DMS 273 (cell line): ENCODE data around the gene TXLNB.

Source experiments
- DNase-seq: peaks from one replicate; lab custom pipeline; 2025; ENCODE audit not compliant: unreplicated experiment; lab: John Stamatoyannopoulos, UW

TXLNB gene

DNA sequence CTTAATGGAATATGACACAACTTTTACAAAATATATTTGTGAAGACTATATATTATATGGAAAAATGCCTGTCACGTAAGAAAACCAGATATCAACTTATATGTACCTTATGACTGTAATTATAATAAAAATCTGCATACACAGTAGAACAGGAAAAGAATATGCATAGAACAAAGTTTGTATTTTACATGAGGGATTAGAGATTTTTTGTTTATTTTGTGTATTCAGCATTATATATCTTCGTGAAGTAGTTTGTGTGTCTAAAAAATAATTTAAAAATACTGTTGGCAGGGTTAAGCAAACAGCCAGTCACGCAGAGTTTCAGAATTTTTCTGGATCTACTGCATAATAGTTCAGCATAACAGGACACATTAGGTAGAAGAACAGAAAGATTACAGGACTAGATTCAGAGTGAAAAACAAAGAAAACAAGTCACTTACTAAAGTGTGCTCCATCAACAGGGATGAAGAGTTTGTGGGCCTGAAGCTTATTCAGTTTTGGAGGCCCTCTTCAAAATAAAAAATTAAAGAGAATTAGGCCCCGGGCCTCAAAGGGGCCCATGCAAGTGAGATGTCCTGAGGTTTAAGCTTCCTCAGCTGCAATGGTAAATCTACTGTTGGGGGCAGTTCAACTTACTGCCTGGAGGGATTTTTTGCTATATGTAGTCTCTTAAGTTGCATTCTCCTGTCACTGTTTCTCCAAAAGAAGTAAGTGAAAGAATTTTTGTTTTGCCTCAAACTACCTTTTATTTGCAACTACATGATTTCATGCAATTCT, 16.3 kb downstream of the TXLNB start:
- DNase-seq = no peak

DNA sequence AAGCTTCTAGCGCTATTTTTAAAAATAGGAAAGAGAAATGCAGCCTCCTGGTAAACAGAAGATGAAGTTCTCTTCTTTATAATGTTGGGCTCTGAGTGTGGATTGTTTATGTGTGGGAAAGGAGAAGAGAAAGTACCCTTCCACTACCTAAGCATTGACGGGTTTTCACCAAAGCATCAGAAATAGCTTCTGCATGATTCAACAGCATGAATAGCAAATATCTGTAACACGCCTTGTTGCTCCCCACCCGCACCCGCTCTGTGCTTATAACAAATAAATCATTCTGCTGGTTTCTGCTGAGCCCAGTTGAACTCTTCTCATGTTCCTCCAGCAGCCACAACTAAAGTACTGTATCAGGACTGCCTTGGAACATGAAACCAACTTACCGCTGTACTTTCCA, 20.7 kb downstream of the TXLNB start:
- DNase-seq = no peak

- no peak for DNase-seq
These were observed 21.5 kb downstream of the TXLNB start for GRCh38 chr6:139270249-139270648.

DNA sequence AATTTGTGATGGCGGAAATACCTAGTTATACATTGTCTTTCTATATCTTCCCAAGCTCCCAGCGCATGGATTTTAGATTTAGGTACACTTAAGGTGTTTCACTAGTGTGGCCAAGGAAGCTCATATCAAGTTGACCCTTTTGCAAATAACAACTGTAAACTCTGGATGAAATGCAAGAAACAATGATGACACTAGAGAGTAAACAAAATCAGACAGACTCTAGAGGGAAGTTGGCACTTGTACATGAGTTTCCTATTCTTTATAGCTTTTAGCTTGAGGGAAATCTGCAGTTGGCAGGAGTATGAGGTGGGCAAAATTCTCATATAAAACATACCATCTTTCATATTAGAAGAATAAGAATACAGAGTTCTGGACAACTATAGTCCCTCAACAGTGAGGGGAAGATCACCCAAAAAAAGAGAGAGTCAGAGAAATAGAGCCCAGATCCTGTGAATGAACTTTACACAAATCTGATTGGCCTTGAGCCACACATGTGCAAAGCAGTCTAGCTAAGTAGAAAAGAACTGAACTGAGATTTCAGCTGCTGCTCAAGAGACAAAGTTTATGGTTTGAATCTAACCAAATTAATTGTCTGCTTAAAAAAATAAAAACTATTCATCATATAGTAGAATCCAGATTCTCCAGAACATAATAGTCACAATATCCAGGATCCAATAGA, 26.1 kb downstream of the TXLNB start:
- no peak for DNase-seq

GRCh38 chr6:139262519-139263300, 29.1 kb downstream of the TXLNB start:
- DNase-seq = peak; percentile 50

- peak; percentile 17 for DNase-seq
These were observed 33.9 kb downstream of the TXLNB start for GRCh38 chr6:139257821-139258398.

DNA sequence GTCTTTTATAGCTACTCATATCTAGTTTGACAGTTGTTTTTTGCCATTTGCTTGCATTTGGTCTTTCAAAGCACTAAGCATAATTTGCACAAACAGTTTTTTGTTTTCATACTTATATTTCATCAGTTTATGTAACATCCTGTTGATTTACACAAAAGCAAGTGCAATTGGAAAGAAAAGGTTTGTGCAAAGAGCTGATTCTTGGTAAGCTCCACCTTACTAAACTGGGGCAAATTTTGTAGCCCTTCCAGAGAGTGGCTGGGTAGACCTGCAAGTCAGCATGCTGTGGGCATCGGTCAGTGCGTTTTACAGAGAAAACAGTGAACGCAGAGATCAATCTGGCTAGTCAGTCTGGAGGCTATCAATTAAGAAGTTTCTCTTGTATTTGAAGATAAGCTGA, 34.5 kb downstream of the TXLNB start:
- DNase-seq = no peak

GRCh38 chr6:139256087-139256486, 35.7 kb downstream of the TXLNB start:
- no peak for DNase-seq

DNA sequence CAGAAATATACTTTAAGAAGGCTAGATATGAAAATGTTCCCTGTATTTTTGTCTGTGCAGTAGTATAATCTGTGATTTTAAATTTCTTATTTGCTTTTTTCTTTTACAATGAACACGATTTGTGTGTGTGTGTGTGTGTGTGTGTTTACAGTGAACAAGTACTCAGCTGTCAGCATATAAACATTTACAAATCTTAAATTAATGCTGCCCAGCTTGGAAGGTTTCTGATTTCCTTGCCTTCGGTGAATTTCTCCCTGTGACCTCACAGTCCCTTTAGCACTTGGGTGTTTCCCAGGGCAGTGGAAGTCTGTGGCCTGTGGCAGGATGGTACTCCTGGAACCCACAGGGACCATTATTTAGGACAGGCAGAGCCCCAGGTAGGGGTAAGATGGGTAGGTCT, 37.6 kb downstream of the TXLNB start:
- DNase-seq = no peak

DNA sequence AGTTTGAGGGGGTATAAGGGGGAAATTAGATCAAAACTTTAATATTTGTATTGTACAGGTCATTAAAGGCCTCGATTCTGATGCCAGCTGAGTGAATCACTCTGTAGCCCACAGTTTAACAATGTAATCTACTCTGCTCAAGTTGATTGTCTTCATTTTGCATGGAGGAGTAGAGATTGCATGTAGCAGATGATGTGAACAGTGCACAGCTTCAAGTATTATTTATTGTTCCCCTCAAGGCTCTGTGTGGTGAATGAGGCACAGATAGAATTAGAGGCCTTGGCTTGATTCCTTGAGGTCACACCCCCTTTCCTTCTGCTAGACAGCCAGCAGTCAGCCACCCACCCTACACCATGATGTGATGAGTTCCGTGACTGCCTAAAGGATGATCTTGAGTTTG, 38.1 kb downstream of the TXLNB start:
- no peak for DNase-seq

- no peak for DNase-seq
These were observed 40.0 kb downstream of the TXLNB start for GRCh38 chr6:139251691-139252390.

DNA sequence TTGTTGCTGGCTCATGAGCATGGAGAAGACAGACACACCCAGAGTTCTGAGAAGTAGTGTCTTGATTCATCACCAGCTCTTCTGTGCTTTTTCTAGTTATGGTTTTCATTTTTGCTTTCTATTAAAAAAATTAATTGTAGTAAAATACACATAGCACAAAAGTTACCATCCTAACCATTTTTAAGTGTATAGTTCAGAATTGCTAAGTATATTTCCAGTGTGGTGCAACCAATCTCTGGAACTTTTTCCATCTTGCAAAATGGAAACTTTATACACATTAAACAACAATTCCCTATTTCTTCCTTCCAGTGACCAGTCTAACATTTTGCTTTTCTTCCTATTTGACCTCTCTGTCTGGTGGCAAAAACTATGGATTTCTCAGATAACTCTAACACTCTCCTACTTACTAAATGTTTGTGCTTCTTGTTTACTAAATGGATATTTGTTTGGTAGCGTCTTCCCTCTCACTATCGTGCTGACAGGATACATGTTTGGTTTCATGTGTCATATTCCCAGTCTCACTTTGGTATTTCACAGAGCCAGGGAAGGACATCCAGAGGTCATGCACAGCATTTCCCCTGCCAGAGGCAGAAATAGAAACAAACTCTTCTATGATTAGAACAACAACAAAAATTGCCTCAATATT, 40.6 kb downstream of the TXLNB start:
- DNase-seq = no peak

GRCh38 chr6:139250296-139251044, 41.3 kb downstream of the TXLNB start:
- DNase-seq = peak; percentile 86

- no peak for DNase-seq
These were observed 42.4 kb downstream of the TXLNB start for GRCh38 chr6:139249395-139249794.

GRCh38 chr6:139248911-139249310, 42.9 kb downstream of the TXLNB start:
- no peak for DNase-seq

- DNase-seq = no peak
These were observed 44.2 kb downstream of the TXLNB start for GRCh38 chr6:139247618-139248017.

- DNase-seq = no peak
These were observed 48.3 kb downstream of the TXLNB start for GRCh38 chr6:139243536-139243935.

DNA sequence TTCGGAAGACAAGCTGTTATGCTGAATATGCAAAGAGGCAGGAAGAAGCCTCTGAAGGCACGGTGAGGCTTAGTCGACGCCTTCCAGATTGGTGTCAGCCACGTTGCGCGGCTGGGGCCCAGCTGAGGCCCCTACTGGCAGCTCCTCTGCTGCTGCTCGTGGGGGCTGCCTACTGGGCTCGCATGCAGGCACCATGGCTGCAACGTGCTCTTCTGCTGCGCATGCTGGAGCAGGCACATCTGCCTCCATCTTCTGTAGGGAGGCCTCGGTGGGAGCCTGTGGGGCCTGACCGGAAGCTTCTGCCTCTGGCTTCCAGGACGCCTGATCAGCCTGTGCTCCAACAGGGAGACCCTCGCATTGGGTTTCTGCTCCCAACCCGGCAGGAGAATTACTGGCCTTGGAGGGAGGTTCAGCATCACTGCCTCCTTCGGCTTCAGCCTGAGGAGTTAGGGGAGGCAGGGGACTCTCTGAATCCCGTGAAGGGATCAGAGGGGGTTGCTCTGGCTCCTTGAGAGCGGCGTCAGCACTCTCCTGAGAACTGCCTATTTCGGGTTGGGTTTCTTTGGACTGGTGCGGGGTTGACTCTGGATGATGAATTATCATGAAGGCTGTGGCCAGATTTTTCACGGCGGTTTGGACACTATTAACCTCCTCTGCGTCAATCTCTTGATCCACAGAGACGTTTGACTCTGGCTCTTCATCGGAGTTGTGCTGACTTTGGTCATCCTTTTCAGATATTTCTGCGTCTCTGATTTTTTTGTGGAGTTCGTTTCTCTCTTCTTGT, 49.1 kb downstream of the TXLNB start:
- peak; percentile 24 for DNase-seq
